HepG2 (cell line): ENCODE results near the gene DYRK1B. TPM values are rescaled to one million over a fixed set of nuclear protein-coding genes. Genes with fewer than 3 reads are reported as not detected.

Experiments used
- BCL3 ChIP-seq: sonication (generic); formaldehyde crosslinking; IDR thresholded peaks from 2 replicates; pipeline ENCODE4 v1.5.1; 2020; ENCODE audit warnings: mild to moderate bottlenecking, missing genetic modification reagents, moderate library complexity
- GATAD1 ChIP-seq: IDR thresholded peaks from 2 replicates; pipeline ENCODE4 v1.6.1; 2016; ENCODE audit warnings: missing genetic modification reagents, missing compliant biosample characterization
- HMGXB3 ChIP-seq: sonication (generic); formaldehyde crosslinking; IDR thresholded peaks from 2 replicates; pipeline ENCODE4 v1.4.0; 2020; ENCODE audit warnings: missing genetic modification reagents, borderline replicate concordance
- MEF2D ChIP-seq: sonication (generic); formaldehyde crosslinking; IDR thresholded peaks from 2 replicates; pipeline ENCODE4 v1.5.1; 2020; ENCODE audit warnings: mild to moderate bottlenecking, missing genetic modification reagents
- NFYB ChIP-seq: sonication (generic); formaldehyde crosslinking; IDR thresholded peaks from 2 replicates; pipeline ENCODE4 v1.4.0; 2020; ENCODE audit warnings: missing genetic modification reagents
- RBM22 ChIP-seq: fragments of 200-400 bp; formaldehyde crosslinking; optimal IDR thresholded peaks from 2 replicates; pipeline ENCODE3; 2017; ENCODE audit warnings: mild to moderate bottlenecking, low read length, moderate library complexity
- ZFP91 ChIP-seq: sonication (generic); formaldehyde crosslinking; IDR thresholded peaks from 2 replicates; pipeline ENCODE4 v1.9.0; 2022; ENCODE audit warnings: missing genetic modification reagents, mild to moderate bottlenecking, borderline replicate concordance
- ZNF143 ChIP-seq: sonication (generic); formaldehyde crosslinking; IDR thresholded peaks from 2 replicates; pipeline ENCODE4 v1.4.0; 2020; ENCODE audit warnings: missing genetic modification reagents
- ZNF501 ChIP-seq: sonication (generic); formaldehyde crosslinking; IDR thresholded peaks from 2 replicates; pipeline ENCODE4 v1.5.1; 2020; ENCODE audit warnings: mild to moderate bottlenecking, moderate library complexity, missing genetic modification reagents
- ZNF513 ChIP-seq: sonication (generic); formaldehyde crosslinking; conservative IDR thresholded peaks from 2 replicates; pipeline ENCODE4 v1.5.0; 2020; ENCODE audit warnings: missing genetic modification reagents
- ZNF598 ChIP-seq: sonication (generic); formaldehyde crosslinking; IDR thresholded peaks from 2 replicates; pipeline ENCODE4 v1.5.1; 2020; ENCODE audit warnings: mild to moderate bottlenecking, missing genetic modification reagents, borderline replicate concordance
- ZNF687 ChIP-seq: sonication (generic); formaldehyde crosslinking; IDR thresholded peaks from 2 replicates; pipeline ENCODE4 v1.5.1; 2020; ENCODE audit warnings: mild to moderate bottlenecking, missing genetic modification reagents, moderate library complexity
- ZNF782 ChIP-seq: sonication (generic); formaldehyde crosslinking; IDR thresholded peaks from 2 replicates; pipeline ENCODE4 v1.4.0; 2020; ENCODE audit warnings: missing genetic modification reagents, mild to moderate bottlenecking, borderline replicate concordance
- polyA plus RNA-seq, 8 experiments: library from polyadenylated mRNA; depleted of rRNA in 3 of 8; stranded (reverse) in 7 of 8; unstranded in 1 of 8; fragments of >200 nt; fragmentation: Illumina TruSeq in 4 of 8; extraction: Trizol in 4 of 8; gene quantifications; 2 replicates each; pipeline versions ENCODE4 v1.2.1 to v1.2.3, GENCODE V29; 2011 to 2016; ENCODE audit warnings: low read depth in 4 of 8, missing spikeins in 1 of 8, mixed read lengths in 1 of 8; ENCODE audit not compliant: insufficient read depth in 1 of 8
- total RNA-seq, 5 experiments: library from RNA; depleted of rRNA; stranded (reverse); fragments of >200 nt; fragmentation: Illumina TruSeq; extraction: Trizol; gene quantifications; 2 replicates each; pipeline ENCODE4 v1.2.3, GENCODE V29; 2016; ENCODE audit warnings: low read depth in 1 of 5

The DYRK1B gene
- total and polyA plus RNA-seq, 2 of the 13 experiments (the other 11 are each of a cell fraction or from before 2014, with no cell fraction given), result 0.82 to 1.3 TPM

GRCh38 chr19:39824143-39825092 is 9.5 kb downstream of the DYRK1B start (continued):
- TF ChIP-seq ZFP91 (CRISPR knock-in tag) (peak; percentile 17; the same call in 1 of the 2 replicates), RBM22 (peak; percentile 76), ZNF782 (CRISPR knock-in tag) (0 out of 2 replicates have a peak, but pooled peaks have one; percentile 21), BCL3 (CRISPR knock-in tag) (0 out of 2 replicates have a peak, but pooled peaks have one; percentile 36), MEF2D (CRISPR knock-in tag) (0 out of 2 replicates have a peak, but pooled peaks have one; percentile 17), ZNF687 (peak; percentile 64), GATAD1 (no peak), HMGXB3 (CRISPR knock-in tag) (peak; percentile 91; the same call in 1 of the 2 replicates), NFYB (CRISPR knock-in tag) (peak; percentile 82), ZNF513 (CRISPR knock-in tag) (no peak), ZNF143 (CRISPR knock-in tag) (peak; percentile 89), ZNF501 (CRISPR knock-in tag) (peak; percentile 70; the same call in 1 of the 2 replicates), ZNF598 (CRISPR knock-in tag) (peak; percentile 29; the same call in 1 of the 2 replicates)
